ENCODE data around the gene ST3GAL4. TPM values are rescaled to one million over a fixed set of nuclear protein-coding genes. Genes with fewer than 3 reads are reported as not detected.

ST3GAL4 gene
- total RNA-seq, 6 experiments from 2014 or later = 7.0 to 25.6 (median 17.5) TPM

- Histone ChIP-seq H3K27me3 (no peaks in the 10 kb centered on the region), H3K27ac (no peak overlapping the region), H3K4me1 (peaks cover 0 to 3% (median 0%) of the 10 kb centered on the region in 4 donors), H3K4me3 (no peak overlapping the region), H3K36me3 (no peaks in the 10 kb centered on the region), H3K9me3 (no peaks in the 10 kb centered on the region)
- 65% methylated on average over 12 of the region's 12 CpGs for WGBS (ENCODE audit: insufficient coverage, low coverage, low lambda C conversion rate, missing lambda C conversion rate)
- TF ChIP-seq, protein P1, sequence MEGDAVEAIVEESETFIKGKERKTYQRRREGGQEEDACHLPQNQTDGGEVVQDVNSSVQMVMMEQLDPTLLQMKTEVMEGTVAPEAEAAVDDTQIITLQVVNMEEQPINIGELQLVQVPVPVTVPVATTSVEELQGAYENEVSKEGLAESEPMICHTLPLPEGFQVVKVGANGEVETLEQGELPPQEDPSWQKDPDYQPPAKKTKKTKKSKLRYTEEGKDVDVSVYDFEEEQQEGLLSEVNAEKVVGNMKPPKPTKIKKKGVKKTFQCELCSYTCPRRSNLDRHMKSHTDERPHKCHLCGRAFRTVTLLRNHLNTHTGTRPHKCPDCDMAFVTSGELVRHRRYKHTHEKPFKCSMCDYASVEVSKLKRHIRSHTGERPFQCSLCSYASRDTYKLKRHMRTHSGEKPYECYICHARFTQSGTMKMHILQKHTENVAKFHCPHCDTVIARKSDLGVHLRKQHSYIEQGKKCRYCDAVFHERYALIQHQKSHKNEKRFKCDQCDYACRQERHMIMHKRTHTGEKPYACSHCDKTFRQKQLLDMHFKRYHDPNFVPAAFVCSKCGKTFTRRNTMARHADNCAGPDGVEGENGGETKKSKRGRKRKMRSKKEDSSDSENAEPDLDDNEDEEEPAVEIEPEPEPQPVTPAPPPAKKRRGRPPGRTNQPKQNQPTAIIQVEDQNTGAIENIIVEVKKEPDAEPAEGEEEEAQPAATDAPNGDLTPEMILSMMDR (IDR thresholded peaks at IDR 0.05) = peak; percentile 86 to 94 (median 90)
- TF ChIP-seq POLR2A (IDR thresholded peaks at IDR 0.05) = no peak
- ATAC-seq (peak; percentile 97 to 98 (median 98)), DNase-seq (peak; percentile 69 to 76 (median 73))
- intact Hi-C loops (cut with DNase I) = loop anchor here (5.0 to 10.0 kb wide), 2 partner anchors 164 to 167 kb away; no protein-coding TSS in a partner anchor
Measured at GRCh38 chr11:126310200-126310991, 45.1 kb upstream of the ST3GAL4 start.

DNA sequence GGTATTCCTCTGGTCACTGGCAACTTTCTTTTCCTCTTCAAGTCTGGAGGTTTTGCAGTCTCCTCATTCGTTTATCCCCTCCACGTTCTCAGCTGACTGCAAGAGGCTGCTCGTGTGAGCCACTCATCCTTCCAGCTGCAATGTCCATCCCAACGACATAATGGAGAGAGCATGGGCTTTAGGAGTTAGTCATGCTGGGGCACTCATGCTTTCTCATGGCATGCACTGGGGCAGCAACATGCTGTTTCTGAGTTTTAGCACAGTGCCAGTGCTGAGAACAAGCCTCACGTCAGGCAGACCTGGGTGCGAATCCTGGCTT is 44.5 kb upstream of the ST3GAL4 start:
- Histone ChIP-seq H3K9me3 (no peaks in the 10 kb centered on the region), H3K4me3 (no peak overlapping the region), H3K27ac (no peak overlapping the region), H3K4me1 (peaks cover 0 to 3% (median 0%) of the 10 kb centered on the region in 4 donors), H3K27me3 (no peaks in the 10 kb centered on the region), H3K36me3 (no peaks in the 10 kb centered on the region)
- TF ChIP-seq, protein P1 (IDR thresholded peaks at IDR 0.05) = no peak
- no peak for TF ChIP-seq POLR2A (IDR thresholded peaks at IDR 0.05)
- ATAC-seq = no peak
- intact Hi-C loops (cut with DNase I) = loop anchor here (5.0 to 10.0 kb wide), 2 partner anchors 164 to 166 kb away; no protein-coding TSS in a partner anchor
- no peak for DNase-seq
- WGBS (ENCODE audit: insufficient coverage, low coverage, low lambda C conversion rate, missing lambda C conversion rate) = 66% methylated on average over 6 of the region's 6 CpGs

DNA sequence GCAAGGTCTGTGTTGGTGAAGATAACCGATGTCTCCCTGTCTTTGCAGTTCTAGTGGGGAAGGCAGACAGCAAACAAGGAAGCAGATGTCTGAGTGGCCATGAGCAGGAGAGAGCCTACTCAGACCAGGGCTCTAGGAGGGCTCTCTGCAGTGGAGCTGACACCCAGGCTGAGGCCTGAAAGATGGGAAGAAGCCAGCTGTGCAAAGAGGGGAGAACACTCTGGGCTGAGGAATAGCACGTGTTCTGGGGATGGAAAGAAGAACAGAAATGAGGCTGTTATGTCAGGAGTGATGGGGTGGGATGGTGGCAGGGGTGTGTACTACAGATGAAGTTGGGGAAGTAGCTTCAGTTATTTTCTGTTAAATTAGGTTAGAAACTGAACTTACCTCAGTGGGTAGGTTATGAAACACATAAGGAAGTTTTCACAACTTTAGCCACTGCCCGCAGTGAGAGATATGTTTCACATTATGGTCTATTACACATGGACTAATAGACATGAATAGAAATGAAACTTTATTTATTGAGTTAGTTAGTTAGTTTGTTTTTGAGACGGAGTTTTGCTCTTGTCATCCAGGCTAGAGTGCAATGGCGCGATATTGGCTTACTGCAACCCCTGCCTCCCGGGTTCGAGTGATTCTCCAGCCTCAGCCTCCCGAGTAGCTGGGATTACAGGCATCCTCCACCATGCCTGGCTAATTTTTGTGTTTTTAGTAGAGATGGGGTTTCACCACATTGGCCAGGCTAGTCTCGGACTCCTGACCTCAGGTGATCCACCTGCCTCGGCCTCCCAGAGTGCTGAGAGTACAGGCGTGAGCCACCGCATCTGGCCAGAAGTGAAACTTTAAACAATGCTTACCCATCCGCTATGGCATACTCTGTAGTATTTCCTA is 43.8 kb upstream of the ST3GAL4 start:
- Histone ChIP-seq H3K4me1 (peaks cover 0 to 3% (median 0%) of the 10 kb centered on the region in 4 donors), H3K27ac (no peak overlapping the region), H3K4me3 (no peak overlapping the region), H3K36me3 (no peaks in the 10 kb centered on the region), H3K27me3 (no peaks in the 10 kb centered on the region), H3K9me3 (no peaks in the 10 kb centered on the region)
- 66% methylated on average over 14 of the region's 14 CpGs for WGBS (ENCODE audit: insufficient coverage, low coverage, low lambda C conversion rate, missing lambda C conversion rate)
- no peak for DNase-seq
- ATAC-seq = peak; percentile 16 to 28 (median 19)
- intact Hi-C loops (cut with DNase I) = loop anchor here (5.0 to 10.0 kb wide), 2 partner anchors 163 to 166 kb away; no protein-coding TSS in a partner anchor
- TF ChIP-seq, protein P1 (IDR thresholded peaks at IDR 0.05) = no peak
- TF ChIP-seq POLR2A (IDR thresholded peaks at IDR 0.05) = no peak

- Histone ChIP-seq H3K27me3 (no peaks in the 10 kb centered on the region), H3K4me3 (no peak overlapping the region), H3K9me3 (no peaks in the 10 kb centered on the region), H3K4me1 (peaks cover 0 to 3% (median 0%) of the 10 kb centered on the region in 4 donors), H3K27ac (no peak overlapping the region), H3K36me3 (no peaks in the 10 kb centered on the region)
- WGBS (ENCODE audit: insufficient coverage, low coverage, low lambda C conversion rate, missing lambda C conversion rate) = 83% methylated on average over 3 of the region's 8 CpGs
- intact Hi-C loops (cut with DNase I) = loop anchor here (5.0 to 10.0 kb wide), 2 partner anchors 162 to 164 kb away; no protein-coding TSS in a partner anchor
- DNase-seq = no peak
- TF ChIP-seq POLR2A (IDR thresholded peaks at IDR 0.05) = no peak
- TF ChIP-seq, protein P1 (IDR thresholded peaks at IDR 0.05) = no peak
- no peak for ATAC-seq
Measured at GRCh38 chr11:126312961-126313360, 42.5 kb upstream of the ST3GAL4 start.

Data from right lobe of liver (tissue), 6 donors.